Retina (tissue), 1 donor: Measurements from ENCODE around the gene CNTN5.

ENCODE experiments used
- DNase-seq: peaks from one replicate; pipeline ENCODE4 v3.0.0-alpha.2; 2016

Gene CNTN5

DNA sequence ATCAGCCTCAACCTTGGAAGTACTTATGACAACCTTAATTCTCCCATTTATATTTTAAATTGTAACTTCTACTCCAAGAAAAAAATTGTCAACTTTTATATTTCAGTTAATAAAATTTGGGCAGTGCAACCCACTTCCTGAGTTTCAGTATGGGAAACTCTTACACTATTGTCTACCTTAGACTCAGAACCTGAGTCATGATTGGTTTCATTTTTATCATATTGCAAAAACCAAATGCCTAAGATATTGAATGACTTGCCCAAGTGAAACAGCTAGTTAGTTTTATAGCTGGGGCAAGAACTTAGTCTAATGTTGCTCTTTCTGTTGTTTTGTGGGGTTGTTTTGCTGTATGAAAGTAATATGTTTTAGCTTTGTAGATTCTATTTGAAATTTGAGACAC is 1332.3 kb downstream of the CNTN5 start:
- DNase-seq = no peak

DNA sequence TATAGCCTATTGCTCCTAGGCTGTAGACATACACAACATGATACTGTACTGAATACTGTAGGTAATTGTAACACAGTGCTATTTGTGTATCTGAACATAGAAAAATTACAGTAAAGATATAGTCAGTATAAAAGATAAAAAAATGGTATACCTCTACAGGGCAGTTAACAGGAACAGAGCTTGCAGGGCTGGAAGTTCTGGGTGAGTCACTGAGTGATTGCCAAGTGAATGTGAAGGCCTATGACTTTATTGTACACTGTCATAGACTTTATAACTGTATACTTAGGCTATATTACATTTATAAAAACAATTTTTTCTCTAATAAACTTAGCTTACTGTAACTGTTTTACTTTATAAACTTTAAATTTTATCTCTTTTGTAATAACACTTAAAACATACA is 1334.0 kb downstream of the CNTN5 start:
- DNase-seq = no peak

DNA sequence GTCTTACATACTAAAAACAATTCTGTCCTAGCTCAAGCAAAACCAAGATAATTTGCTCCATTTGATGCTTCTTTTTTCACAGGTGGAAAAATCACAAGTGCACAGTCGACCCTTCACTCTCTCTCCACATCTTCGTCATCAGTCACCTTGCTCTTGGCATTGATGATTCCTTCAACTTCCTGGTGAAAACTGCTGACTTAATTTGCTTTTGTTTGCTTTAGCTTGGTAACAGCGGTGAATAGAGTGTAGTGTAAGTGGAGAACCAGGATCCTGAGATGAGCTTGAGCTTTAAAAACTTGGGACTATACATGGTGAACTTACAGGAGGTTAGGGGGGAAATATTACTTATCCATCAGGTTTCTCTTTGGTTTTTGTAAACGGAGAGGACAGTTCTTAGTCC is 1335.3 kb downstream of the CNTN5 start:
- DNase-seq = no peak

DNA sequence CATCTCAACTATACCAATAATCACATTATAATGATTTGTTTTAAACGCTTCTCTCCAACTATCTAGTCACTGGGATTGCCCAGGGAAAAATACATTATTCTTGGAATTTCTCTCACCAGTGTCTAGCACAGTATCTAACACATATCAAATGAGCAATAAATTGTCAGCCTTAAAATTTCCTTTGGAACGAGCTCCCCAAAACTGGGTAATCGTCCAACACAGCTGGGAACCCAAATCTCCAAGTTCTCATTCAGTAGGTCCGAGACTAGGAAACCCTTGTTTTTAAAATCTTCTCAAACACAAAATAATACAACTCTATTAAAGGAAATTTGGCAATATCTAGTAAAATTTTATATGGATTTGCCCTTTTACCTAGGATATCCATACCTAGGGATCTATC is 1338.5 kb downstream of the CNTN5 start:
- no peak for DNase-seq

DNA sequence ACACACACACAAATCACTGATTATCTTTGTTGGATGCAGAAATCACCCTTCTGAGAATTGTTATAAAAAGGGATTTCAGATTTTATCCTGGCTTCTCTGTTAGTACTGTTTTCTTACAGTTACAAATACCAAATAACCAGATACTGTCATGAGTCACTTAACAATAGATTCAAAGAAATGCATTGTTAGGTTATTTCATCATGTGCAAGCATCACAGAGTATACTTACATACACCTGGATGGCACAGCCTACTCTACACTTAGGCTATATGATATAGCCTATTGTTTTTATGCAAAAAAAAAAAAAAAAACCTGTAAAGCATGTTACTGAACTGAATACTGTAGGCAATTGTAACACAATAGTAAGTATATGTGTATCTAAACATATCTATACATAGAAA is 1347.1 kb downstream of the CNTN5 start:
- DNase-seq = no peak

DNA sequence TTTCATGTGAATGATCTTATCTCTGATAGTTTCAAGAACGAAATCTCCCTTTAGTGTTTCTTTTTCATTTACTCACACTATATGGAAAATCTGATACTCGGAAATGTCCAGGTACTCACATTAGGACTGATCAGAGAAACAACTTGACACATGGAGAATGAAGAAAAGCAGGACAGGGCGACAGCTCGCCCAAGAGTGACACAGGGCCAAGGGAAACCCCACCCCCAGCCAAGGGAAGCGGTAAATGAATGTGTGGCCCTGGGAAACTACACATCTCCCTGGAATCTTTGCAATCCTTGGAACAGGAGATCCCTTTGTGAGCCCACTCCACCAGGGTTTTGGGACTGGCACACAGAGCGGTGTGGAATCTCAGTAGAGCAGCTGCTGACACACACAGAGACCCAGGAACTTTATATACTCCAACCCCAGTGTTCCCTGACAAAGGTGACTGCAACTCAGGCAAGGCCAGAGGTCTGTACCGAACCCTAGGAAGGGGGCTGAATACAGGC is 1362.7 kb downstream of the CNTN5 start:
- no peak for DNase-seq

DNA sequence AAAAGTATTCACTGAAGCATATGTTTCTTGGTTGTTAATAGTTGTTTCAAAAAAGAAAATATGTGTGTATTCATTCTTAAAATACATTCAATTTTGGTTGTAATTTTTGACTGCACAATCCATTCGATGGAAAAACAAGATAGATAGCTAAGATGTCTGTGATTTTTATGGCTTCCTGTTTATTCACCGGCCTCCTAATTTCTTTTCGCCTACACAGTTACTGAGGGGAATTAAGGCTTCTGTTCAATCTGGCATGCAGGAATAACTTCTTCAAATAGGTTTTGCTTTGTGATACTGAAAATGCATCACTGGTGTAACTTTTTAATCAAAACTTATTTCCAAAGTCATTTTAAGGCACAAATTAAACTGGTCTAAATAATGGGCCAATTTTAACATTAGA is 1375.5 kb downstream of the CNTN5 start:
- no peak for DNase-seq

DNA sequence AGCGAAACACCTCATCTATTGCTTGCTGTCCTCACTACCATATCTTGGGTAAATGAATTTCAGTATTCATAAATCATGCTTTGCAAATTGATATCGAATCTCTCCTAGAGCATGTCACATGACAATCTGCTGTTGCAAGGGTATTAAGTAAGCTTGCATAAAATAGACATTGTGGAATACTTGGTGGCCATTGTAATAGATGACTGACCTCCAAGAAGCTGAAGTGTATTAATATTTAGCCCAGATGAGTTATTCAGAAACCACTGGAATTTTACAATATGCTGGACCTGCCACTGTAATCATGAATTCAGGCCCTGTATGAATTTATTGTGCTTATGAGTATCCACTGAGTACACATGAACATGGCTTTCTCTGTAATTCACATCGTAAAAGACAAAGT is 1376.7 kb downstream of the CNTN5 start:
- DNase-seq = no peak

DNA sequence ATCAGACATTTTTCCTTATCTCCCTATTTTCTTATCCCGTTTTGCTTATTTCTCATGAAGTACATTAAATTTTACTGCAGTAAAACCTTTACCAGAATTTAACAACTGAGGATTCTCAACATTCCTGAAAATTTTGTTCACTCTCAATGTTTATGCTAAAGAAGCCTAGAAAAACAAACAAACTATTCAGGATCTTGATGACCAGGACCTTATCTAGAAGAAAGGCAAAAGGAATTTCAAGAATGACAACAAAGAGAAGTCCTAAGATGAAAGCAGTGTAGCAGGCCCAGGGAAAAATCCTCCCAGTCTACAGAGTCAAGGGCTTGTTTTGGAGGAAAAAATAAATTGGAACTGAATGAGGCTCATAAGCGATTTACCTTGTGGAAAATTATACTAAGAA is 1383.1 kb downstream of the CNTN5 start:
- no peak for DNase-seq

DNA sequence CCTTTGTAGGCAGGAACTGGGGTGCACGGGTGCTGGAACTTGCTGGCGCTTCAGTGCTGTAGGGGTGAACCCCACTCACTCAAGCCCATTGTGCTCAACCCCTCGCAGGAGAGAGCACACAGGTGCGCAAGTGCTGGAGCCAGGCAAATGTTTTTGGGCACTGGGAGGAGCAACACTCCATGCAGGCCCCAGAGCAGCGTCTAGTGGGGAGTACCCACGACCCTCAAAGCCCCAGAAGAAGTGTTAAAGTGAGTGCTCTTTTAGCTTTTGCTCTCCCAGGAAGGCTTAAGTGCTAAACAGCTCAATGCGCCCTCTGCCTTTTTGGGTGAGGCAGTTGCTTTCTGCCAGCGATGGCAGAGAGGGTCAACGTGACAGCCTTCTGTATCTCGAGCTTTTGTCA is 1384.2 kb downstream of the CNTN5 start:
- DNase-seq = no peak
